ENCODE measurements around the gene DSP. TPM values are rescaled to one million over a fixed set of nuclear protein-coding genes. Genes with fewer than 3 reads are reported as not detected.

DSP gene
- total and polyA plus RNA-seq, 2 experiments from 2014 or later, result 73.7 to 156 TPM

DNA sequence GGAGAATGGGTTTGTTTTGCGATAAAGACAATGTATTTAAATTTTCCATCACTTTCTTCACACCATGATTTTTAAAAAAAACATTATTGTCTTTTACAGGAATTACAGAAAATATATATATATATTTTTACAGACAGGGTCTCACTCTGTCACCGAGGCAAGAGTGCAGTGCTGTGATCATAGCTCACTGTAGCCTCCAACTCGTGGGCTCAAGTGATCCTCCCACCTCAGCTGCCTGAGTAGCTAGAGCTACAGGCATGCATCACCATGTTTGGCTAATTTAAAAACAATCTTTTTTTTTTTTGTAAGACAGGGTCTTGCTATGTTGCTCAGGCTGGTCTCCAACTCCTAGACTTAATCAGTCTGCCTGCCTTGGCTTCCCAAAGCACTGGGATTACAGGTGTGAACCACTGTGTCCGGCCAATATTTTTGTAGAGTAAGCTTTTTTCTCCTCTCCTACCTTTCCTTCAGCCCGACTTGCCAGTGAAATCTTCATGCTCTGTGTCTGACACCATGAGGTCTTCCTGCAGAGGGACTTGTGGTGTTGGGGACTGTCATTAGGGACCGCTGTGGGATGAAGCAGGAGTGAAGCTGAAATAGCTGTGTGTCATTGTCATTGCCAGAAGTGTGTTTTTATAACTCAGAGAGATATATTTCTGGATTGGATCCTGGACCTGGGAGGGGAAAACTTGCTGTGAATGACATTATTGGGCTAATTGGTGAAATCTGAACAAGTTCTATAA lies 13.2 kb downstream of the DSP start:
- Histone ChIP-seq H3K27ac (peak overlapping the region; percentile 13), H3K79me2 (peaks cover 77% of the 10 kb centered on the region), H3K9me2 (replicated peaks; ENCODE audit: insufficient read depth) (no peaks in the 10 kb centered on the region), H3K27me3 (no peaks in the 10 kb centered on the region), H3K36me3 (replicated peaks; ENCODE audit: insufficient read depth, low read depth) (no peaks in the 10 kb centered on the region), H3K4me2 (no peak overlapping the region), H2AFZ (no peak overlapping the region), H3K9me3 (ENCODE audit: low read depth) (no peaks in the 10 kb centered on the region), H4K20me1 (ENCODE audit: insufficient read depth, poor library complexity, severe bottlenecking) (no peaks in the 10 kb centered on the region), H3K4me3 (no peak overlapping the region), H3K4me1 (ENCODE audit: insufficient read depth) (peaks cover 12% of the 10 kb centered on the region)
- DNase-seq (ENCODE audit: low spot score), result no peak
- TF ChIP-seq, protein P1, sequence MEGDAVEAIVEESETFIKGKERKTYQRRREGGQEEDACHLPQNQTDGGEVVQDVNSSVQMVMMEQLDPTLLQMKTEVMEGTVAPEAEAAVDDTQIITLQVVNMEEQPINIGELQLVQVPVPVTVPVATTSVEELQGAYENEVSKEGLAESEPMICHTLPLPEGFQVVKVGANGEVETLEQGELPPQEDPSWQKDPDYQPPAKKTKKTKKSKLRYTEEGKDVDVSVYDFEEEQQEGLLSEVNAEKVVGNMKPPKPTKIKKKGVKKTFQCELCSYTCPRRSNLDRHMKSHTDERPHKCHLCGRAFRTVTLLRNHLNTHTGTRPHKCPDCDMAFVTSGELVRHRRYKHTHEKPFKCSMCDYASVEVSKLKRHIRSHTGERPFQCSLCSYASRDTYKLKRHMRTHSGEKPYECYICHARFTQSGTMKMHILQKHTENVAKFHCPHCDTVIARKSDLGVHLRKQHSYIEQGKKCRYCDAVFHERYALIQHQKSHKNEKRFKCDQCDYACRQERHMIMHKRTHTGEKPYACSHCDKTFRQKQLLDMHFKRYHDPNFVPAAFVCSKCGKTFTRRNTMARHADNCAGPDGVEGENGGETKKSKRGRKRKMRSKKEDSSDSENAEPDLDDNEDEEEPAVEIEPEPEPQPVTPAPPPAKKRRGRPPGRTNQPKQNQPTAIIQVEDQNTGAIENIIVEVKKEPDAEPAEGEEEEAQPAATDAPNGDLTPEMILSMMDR (IDR thresholded peaks at IDR 0.05; ENCODE audit: poor library complexity), result no peak
- TF ChIP-seq EZH2 (IDR thresholded peaks at IDR 0.05; ENCODE audit: borderline replicate concordance) (no peak), EZH2phosphoT487 (IDR thresholded peaks at IDR 0.05; ENCODE audit: low read depth, severe bottlenecking, unreplicated experiment) (no peak)
- WGBS (ENCODE audit: low lambda C conversion rate, missing lambda C conversion rate), result 84% methylated on average over 6 of the region's 6 CpGs

DNA sequence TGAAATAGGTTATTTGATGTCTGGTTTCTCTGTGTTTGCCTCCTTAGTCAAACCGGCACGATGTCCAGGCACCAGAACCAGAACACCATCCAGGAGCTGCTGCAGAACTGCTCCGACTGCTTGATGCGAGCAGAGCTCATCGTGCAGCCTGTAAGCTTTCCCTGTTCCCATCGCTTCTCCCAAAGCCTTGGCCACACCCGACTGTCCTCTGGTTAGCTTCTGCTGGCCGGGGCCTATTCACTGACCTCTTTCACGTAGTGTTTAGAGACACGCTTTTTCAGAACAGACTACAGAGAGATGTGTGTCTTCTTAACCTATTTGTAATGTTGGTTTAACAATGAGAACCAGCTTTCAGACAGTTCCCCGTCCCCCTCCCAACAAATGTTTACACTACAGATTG lies 14.2 kb downstream of the DSP start:
- TF ChIP-seq, protein P1 (IDR thresholded peaks at IDR 0.05; ENCODE audit: poor library complexity), result no peak
- TF ChIP-seq EZH2 (IDR thresholded peaks at IDR 0.05; ENCODE audit: borderline replicate concordance) (no peak), EZH2phosphoT487 (IDR thresholded peaks at IDR 0.05; ENCODE audit: low read depth, severe bottlenecking, unreplicated experiment) (no peak)
- Histone ChIP-seq H2AFZ (no peak overlapping the region), H3K36me3 (replicated peaks; ENCODE audit: insufficient read depth, low read depth) (no peaks in the 10 kb centered on the region), H3K9me2 (replicated peaks; ENCODE audit: insufficient read depth) (no peaks in the 10 kb centered on the region), H3K4me2 (no peak overlapping the region), H3K4me1 (ENCODE audit: insufficient read depth) (peaks cover 9% of the 10 kb centered on the region), H4K20me1 (ENCODE audit: insufficient read depth, poor library complexity, severe bottlenecking) (no peaks in the 10 kb centered on the region), H3K4me3 (no peak overlapping the region), H3K79me2 (peaks cover 68% of the 10 kb centered on the region), H3K27ac (no peak overlapping the region), H3K27me3 (no peaks in the 10 kb centered on the region), H3K9me3 (ENCODE audit: low read depth) (no peaks in the 10 kb centered on the region)
- WGBS (ENCODE audit: low lambda C conversion rate, missing lambda C conversion rate), result 88% methylated on average over 11 of the region's 11 CpGs
- no peak for DNase-seq (ENCODE audit: low spot score)

DNA sequence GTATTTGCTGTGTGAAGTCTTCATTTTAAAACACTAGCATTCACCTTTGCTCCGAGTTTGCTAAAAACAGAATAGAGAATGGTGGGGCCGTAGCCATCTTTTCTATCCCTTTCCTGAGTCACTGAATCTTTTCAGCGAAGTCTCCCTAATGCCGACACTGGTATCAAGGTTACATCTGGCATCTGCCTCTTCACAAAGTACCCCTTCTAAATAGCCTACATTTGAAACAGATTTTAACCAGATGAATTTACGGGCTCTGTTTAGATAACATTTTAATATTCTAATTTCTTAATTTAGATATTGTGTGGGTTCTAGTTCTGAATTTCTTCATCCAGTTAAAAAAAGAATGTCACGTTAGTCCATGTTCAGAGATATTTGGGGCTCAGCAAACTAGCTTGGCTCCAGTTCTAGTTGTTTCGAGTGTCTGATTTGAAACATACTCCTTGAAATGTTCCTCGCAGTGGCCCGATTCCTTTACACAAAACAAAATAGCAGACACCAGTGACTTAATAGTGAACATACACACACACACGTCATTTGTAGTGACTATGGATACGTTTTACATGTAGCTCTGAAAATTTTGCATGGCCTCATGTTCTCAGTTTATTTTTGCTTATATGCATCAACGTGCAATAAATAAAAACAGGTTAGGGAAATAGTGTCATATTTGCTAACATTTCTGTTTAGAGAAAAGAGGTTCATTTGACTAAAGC lies 15.1 kb downstream of the DSP start:
- H3K27me3 ChIP-seq, result no peaks in the 10 kb centered on the region
- H3K27ac ChIP-seq, result no peak overlapping the region
- no peak for DNase-seq (ENCODE audit: low spot score)
- no peaks in the 10 kb centered on the region for H3K9me3 ChIP-seq (ENCODE audit: low read depth)
- no peak overlapping the region for H2AFZ ChIP-seq
- peaks cover 59% of the 10 kb centered on the region for H3K79me2 ChIP-seq
- H4K20me1 ChIP-seq (ENCODE audit: insufficient read depth, poor library complexity, severe bottlenecking), result no peaks in the 10 kb centered on the region
- no peak overlapping the region for H3K4me3 ChIP-seq
- peaks cover 9% of the 10 kb centered on the region for H3K4me1 ChIP-seq (ENCODE audit: insufficient read depth)
- TF ChIP-seq EZH2 (IDR thresholded peaks at IDR 0.05; ENCODE audit: borderline replicate concordance), result no peak
- TF ChIP-seq, protein P1 (IDR thresholded peaks at IDR 0.05; ENCODE audit: poor library complexity), result no peak
- TF ChIP-seq EZH2phosphoT487 (IDR thresholded peaks at IDR 0.05; ENCODE audit: low read depth, severe bottlenecking, unreplicated experiment), result no peak
- 93% methylated on average over 12 of the region's 12 CpGs for WGBS (ENCODE audit: low lambda C conversion rate, missing lambda C conversion rate)
- H3K36me3 ChIP-seq (replicated peaks; ENCODE audit: insufficient read depth, low read depth), result no peaks in the 10 kb centered on the region
- H3K9me2 ChIP-seq (replicated peaks; ENCODE audit: insufficient read depth), result no peaks in the 10 kb centered on the region
- H3K4me2 ChIP-seq, result no peak overlapping the region

All from hepatocyte (in vitro differentiated cells).